ENCODE data around the gene PLB1.

DNA sequence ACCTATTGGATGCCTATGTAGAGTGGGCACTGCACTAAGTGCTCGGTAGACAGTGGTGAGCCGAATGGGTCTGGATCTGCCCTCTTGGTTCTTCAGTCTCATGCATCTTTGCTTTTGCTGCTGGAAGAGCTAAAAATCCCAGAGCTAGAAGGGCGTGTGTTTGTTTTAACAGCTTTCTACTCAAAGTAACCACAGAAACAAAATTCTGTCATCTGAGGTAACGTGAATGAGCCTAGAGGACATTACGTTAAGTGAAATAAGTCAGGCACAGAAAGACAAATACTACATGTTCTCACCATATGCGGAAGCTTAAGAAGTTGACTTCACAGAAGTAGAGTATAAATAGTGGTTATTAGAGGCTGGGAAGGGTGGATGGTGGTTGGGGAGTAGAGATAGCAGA lies 119.8 kb downstream of the PLB1 start:
- TF ChIP-seq EZH2 (IDR thresholded peaks at IDR 0.05) (no peak), POLR2AphosphoS5 (IDR thresholded peaks at IDR 0.05; ENCODE audit: borderline replicate concordance, low read depth, low read length) (no peak)
